Measurements from ENCODE around the gene SMAD7. TPM values are rescaled to one million over a fixed set of nuclear protein-coding genes. Genes with fewer than 3 reads are reported as not detected.

SMAD7 gene
- polyA plus RNA-seq, 10 donors = 9.2 to 16.2 (median 10.4) TPM

- DNase-seq = no peak
Observed at GRCh38 chr18:48899558-48900174, 51.1 kb downstream of the SMAD7 start.

DNA sequence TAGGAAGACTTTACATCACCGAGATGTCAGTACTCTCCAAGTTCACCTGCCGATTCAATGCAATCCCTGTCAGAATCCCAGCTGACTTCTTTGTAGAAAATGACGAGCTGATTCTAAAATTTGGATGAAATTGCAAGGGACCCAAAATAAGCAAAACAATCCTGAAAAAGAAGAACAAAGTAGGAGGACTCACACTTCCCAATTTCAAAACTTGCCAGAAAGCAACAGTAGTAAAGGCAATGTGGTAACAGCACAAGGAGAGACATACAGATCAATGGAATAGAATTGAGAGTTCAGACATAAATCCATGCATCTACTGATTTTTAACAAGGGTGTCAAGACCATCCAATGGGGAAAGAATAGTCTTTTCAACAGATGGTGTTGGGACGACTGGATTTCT lies 52.2 kb downstream of the SMAD7 start:
- no peak for DNase-seq

DNA sequence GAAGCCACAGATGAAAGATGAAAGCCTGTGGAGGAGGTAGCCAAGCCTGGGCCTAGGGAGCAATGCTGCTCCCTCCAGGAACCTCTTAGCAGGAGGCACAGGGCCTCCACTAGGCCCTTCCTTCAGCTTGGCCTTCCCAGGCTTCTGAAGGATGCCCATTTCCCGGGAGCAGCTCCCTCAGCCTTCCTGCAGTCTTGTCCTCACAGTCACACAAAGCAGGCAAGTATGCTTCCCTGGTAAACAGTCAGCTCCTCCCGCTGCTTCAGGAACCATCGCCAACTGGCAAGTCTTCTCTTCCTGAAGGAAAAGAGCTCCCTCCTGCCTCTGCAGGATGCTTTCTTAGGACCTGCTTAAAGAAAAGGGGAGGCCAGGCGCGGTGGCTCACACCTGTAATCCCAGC lies 53.2 kb downstream of the SMAD7 start:
- no peak for DNase-seq

GRCh38 chr18:48896875-48897511 lies 53.8 kb downstream of the SMAD7 start:
- DNase-seq = peak in 1 of 3 donors; percentile 53

GRCh38 chr18:48896326-48896874 lies 54.4 kb downstream of the SMAD7 start:
- no peak for DNase-seq

- DNase-seq = no peak
Observed at GRCh38 chr18:48894799-48895346, 55.9 kb downstream of the SMAD7 start.

GRCh38 chr18:48893608-48894600 lies 56.9 kb downstream of the SMAD7 start:
- DNase-seq = no peak

DNA sequence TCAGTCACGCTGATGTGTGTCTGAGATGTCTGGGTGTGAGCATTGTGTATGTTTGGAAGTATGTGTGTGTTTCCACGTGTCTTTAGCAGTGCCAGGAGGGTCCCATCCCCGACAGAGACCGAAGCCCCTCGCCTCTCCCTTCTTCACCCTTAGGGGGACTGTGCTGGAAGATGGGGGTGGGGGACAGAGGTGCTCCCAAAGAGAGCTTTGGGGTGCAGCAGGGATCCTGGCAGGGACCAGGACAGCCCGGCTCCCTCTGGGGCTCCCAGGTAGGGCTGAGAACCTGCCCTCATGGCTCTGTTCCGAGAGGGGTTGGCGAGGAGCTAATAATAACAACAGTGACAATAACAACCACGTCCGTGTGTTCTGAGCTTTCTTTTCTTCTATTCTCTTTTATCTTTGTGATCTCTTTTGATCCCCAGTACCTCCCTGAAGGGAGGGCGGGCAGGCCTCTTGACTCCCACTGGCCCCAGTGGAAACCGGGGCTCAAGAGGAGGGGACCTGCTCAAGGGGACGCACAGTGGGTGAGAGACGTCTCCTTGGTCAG lies 57.6 kb downstream of the SMAD7 start:
- no peak for DNase-seq

GRCh38 chr18:48892146-48892855 lies 58.5 kb downstream of the SMAD7 start:
- DNase-seq = no peak

DNA sequence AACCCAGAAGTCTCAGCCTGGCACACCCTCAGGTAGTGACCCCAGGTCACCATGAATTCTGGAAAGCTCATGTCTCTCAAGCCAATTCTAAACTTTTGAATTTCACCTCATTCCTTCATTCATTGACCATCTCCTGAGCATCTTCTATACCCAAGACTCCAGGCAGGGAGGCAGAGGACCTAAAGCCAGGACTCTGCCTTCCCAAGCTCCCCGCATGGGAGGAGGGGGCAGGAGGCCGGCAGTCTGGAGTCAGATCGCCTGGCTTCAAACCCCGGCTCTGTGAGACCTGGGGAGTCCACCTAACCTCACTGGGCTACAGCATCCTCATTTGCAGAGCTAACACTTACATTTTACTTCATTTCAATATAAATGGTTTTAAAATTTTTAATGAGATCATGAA lies 59.0 kb downstream of the SMAD7 start:
- no peak for DNase-seq

- no peak for DNase-seq
Observed at GRCh38 chr18:48889981-48890762, 60.6 kb downstream of the SMAD7 start.

DNA sequence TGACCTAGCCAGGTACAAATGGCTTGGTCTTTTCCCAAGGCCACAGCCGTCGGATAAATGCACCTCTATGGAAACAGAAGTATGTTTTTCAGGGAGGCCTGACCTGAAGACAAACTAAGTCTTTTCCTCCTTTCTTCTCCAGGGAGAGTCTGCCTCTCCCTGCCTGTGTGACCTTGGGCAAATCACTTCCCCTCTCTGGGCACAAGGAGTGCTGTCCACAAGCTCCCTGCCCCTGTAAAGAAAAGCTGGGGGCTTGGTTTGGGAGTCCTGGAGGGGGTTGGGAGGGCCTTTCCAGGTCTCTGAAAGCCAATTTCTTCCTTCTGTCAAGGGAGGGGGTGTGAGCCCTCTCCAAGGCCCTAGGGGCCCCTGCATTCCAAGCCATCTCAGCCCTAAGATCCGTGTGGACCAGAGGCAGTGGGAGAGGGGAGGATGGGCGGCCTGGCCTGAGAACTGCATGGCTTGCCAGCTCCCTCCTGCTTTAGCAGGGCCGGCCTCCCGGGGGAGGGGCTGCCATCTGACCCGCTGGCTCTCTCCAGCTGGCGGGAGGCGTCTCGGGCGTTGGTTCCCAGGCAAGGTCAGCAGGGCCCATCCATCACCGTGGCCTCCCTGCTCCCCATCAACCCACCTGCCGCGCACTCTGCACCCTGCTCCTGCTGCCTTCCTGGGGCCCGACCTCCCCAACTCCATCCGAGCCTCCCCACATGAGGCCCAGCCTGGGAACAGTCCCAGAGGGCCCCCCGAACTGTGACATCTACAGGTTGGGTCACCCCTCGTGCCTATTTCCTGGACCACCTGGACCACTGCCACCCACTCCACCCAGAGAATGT lies 61.4 kb downstream of the SMAD7 start:
- peak; percentile 20 to 63 (median 30) for DNase-seq

DNA sequence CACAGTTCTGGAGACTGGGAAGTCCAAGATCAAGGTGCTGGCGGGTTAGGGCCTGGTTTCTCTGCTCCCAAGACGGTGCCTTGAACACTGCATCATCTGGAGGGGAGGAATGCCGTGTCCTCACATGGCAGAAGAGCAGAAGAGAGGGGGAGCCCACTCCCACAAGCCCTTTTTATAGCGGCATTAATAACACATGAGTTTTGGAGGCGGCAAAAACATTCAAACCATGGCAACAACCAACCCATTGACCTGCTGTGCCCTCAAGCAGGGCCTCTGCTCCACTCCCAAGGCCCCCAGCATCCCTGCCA lies 62.0 kb downstream of the SMAD7 start:
- DNase-seq = no peak

DNA sequence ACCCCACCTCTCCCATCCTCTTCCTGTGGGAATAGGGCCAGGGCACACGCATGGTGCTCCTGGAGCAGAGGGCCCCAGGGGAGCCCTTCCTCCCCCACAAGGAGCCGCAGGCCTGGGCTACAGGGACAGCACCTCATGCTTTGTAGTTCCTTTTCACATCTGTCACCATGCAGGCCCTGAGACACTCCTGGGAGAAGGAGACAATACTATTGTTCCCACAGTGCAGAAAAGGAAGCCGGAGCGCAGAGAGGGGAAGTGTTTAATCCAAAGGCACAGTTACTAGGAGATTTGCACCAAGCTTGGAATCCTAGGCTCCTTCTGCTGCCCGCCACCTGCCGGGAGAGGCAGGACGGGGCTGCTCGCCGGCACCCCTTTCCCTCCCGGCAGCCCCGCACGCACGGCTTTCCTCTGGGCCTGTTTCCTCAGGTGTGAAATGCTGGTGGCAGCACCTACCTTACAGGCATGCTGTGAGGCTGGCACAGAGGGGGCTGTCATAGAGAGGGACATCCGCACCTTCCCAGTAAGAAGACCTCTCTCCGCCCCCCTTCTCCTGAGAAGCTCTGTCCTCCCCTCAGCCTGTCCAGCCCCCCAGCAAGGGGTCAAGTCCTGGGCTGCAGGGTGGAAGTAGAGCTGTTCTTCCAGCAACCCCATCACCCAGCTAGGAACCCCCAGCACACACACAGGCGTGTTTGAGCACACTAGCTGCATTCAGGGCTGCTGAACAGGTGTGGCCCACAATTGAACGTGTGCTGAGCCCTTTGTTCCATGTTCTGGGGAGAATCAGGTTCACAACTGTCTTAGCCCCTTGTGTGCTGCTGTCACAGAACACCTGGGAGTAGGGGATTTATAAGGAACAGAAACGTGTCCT lies 62.6 kb downstream of the SMAD7 start:
- DNase-seq = no peak

DNA sequence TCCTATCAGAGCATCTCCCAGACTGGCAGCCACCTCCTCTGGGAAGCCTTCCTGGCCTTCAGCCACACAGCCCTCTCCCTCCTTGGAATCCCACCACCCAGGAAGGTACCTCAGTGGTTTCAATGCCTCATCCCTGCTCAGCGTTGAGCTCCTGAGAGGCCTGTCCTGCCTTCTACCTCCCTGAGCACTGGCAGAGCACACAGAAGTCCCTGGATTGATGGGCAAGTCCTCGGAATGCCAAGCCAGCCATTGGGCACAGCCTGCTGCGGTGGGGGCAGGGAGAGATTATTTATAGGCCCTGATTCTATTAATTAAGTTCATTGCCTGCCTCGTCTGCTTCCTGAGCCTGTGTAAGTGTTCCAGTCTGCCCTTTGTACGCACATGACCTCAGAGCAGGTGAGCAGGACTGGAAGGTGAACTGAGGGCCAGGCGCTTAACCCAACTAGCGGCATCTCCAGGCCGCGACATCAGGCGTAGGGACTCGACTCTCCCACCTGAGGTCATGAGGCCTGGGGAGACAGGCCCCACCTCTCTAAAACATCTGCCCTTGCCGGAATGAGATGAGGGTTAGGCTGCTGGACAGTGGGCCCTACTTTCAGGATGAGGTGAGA lies 63.4 kb downstream of the SMAD7 start:
- DNase-seq = no peak

GRCh38 chr18:48886520-48887293 lies 64.1 kb downstream of the SMAD7 start:
- no peak for DNase-seq

DNA sequence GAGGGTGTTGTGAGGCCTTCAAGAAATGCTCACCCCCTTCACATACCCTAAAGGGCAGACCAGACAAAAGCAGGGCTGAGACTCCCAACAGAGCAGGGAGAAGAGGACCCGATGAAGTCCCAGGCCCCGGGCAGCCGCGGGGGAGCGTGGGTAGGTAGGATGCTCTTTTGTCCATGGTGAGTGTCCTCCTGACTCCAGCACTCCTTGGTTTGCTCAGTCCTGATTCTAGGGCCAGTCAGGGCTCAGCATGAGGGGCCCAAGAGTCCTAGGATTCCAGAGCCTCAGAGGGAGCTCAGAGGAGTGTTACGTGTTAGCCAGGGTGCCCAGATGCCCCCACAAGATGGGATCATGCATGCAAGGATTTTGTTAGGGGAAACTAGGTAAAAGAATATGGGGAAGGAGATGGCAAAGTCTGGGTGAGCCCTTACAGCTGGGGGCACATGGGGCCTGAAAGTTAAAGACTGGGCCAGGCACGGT lies 64.8 kb downstream of the SMAD7 start:
- no peak for DNase-seq

Measured in muscle of back (tissue), 11 donors.